Measurements from ENCODE around the gene ROPN1L. TPM values are rescaled to one million over a fixed set of nuclear protein-coding genes. Genes with fewer than 3 reads are reported as not detected.

Gene ROPN1L
- total and polyA plus RNA-seq, 7 experiments from 2014 or later: 0.32 to 2.6 (median 1.4) TPM

DNA sequence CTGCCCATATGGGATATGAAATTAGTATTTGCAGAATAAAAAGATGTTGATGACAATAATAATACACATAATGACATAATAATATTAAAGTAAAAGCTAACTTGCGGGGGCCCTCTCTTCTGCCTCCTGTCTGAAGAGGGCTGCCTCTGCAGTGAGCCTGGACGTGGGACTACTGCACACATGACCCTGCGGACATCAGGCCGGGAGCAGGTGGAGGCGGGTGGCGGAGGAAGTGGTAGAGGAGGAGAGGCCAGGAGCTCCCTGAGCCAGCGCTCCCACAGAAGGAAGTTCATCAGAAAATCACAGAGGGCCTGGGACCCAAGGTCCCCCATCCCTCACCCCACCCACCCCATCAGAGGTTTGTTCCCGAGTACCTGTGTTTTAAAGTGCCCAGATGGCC, 60.5 kb downstream of the ROPN1L start:
- H3K9me3 ChIP-seq (ENCODE audit: control insufficient read depth in 2 of 3, low read length in 3 of 3): no peaks in the 10 kb centered on the region
- Mint-ChIP-seq H3K4me3 (no peak overlapping the region), H3K36me3 (no peaks in the 10 kb centered on the region), H3K9me3 (peaks cover 0 to 2% (median 0%) of the 10 kb centered on the region in 11 donors), H3K27me3 (no peaks in the 10 kb centered on the region), H3K27ac (no peak overlapping the region), H3K4me1 (peaks cover 0 to 1% (median 0%) of the 10 kb centered on the region in 7 donors)
- no peaks in the 10 kb centered on the region for H3K36me3 ChIP-seq (ENCODE audit: control insufficient read depth in 2 of 3, insufficient read depth in 3 of 3, low read length in 3 of 3)
- DNase-seq (no peak), ATAC-seq (no peak)
- intact Hi-C loops (cut with micrococcal nuclease): no loop called here
- H3K27me3 ChIP-seq (ENCODE audit: control insufficient read depth in 2 of 2, insufficient read depth in 2 of 2, low read length in 2 of 2): no peaks in the 10 kb centered on the region
- ChIA-PET CTCF (no interaction called here), POLR2A (no interaction called here)
- no peak overlapping the region for H3K27ac ChIP-seq (ENCODE audit: low read depth, low read length)
- no peaks in the 10 kb centered on the region for H3K4me1 ChIP-seq (ENCODE audit: control insufficient read depth in 2 of 2, insufficient read depth in 2 of 2, low read length in 2 of 2)
- H3K4me3 ChIP-seq (ENCODE audit: low read length): no peak overlapping the region

DNA sequence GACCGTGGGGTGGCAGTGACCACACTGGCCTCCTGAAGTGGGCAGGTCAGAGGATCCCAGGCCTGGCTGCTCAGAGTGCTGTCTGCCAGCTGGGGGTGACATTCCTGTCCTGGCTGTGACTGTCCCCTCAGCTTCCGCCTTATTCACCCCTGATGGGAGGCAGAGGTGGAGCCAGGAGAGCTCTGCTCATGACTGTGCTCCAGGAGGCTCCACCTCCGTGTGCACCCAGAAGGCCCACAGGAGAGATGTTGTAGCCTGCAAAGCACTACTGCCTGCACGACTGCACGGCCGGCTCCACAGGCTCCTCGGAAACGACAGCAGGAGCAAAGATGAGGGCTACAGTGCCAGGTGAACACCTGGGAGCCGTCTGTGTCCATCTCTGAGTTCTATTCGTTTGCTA, 60.9 kb downstream of the ROPN1L start:
- peaks cover 0 to 1% (median 0%) of the 10 kb centered on the region in 7 donors for H3K4me1 Mint-ChIP-seq
- CTCF ChIA-PET: no interaction called here
- POLR2A ChIA-PET: no interaction called here

DNA sequence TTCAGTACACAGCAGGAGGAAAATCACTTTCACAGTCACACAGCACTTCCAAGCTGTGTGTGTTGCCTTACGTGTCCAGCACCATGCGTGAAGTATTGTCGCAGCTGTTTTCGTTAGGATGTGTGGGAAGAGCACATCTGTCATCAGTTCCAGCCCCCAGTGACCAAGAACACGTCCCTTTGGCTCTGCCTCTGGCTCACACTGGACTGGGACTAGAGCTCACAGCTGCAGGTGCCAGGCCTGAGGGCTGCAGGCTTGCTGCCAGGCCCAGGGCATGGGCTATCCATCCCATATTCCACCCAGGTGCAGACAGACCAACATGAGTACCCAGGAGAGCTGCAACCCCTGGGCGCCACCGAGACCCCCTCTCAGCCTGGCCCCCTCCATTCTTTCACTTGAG, 61.6 kb downstream of the ROPN1L start:
- H3K36me3 Mint-ChIP-seq: no peaks in the 10 kb centered on the region
- no peak overlapping the region for H3K27ac ChIP-seq (ENCODE audit: low read depth, low read length)
- H3K27ac Mint-ChIP-seq: no peak overlapping the region
- H3K4me1 Mint-ChIP-seq: peaks cover 0 to 1% (median 0%) of the 10 kb centered on the region in 7 donors
- H3K4me3 ChIP-seq (ENCODE audit: low read length): no peak overlapping the region
- H3K27me3 ChIP-seq (ENCODE audit: control insufficient read depth in 2 of 2, insufficient read depth in 2 of 2, low read length in 2 of 2): no peaks in the 10 kb centered on the region
- no peaks in the 10 kb centered on the region for H3K27me3 Mint-ChIP-seq
- CTCF ChIA-PET: no interaction called here
- peaks cover 0 to 2% (median 0%) of the 10 kb centered on the region in 11 donors for H3K9me3 Mint-ChIP-seq
- POLR2A ChIA-PET: no interaction called here
- no peaks in the 10 kb centered on the region for H3K4me1 ChIP-seq (ENCODE audit: control insufficient read depth in 2 of 2, insufficient read depth in 2 of 2, low read length in 2 of 2)
- intact Hi-C loops (cut with micrococcal nuclease): no loop called here
- H3K9me3 ChIP-seq (ENCODE audit: control insufficient read depth in 2 of 3, low read length in 3 of 3): no peaks in the 10 kb centered on the region
- ATAC-seq: no peak
- no peaks in the 10 kb centered on the region for H3K36me3 ChIP-seq (ENCODE audit: control insufficient read depth in 2 of 3, insufficient read depth in 3 of 3, low read length in 3 of 3)
- no peak overlapping the region for H3K4me3 Mint-ChIP-seq
- no peak for DNase-seq

More for the DNA sequence above, 60.9 kb downstream of the ROPN1L start:
- H3K27ac Mint-ChIP-seq: no peak overlapping the region
- no peaks in the 10 kb centered on the region for H3K4me1 ChIP-seq (ENCODE audit: control insufficient read depth in 2 of 2, insufficient read depth in 2 of 2, low read length in 2 of 2)
- no peak overlapping the region for H3K4me3 ChIP-seq (ENCODE audit: low read length)
- DNase-seq (no peak), ATAC-seq (no peak)
- H3K9me3 ChIP-seq (ENCODE audit: control insufficient read depth in 2 of 3, low read length in 3 of 3): no peaks in the 10 kb centered on the region
- H3K27me3 ChIP-seq (ENCODE audit: control insufficient read depth in 2 of 2, insufficient read depth in 2 of 2, low read length in 2 of 2): no peaks in the 10 kb centered on the region
- no peaks in the 10 kb centered on the region for H3K27me3 Mint-ChIP-seq
- no peak overlapping the region for H3K4me3 Mint-ChIP-seq
- intact Hi-C loops (cut with micrococcal nuclease): no loop called here
- H3K36me3 Mint-ChIP-seq: no peaks in the 10 kb centered on the region
- H3K27ac ChIP-seq (ENCODE audit: low read depth, low read length): no peak overlapping the region
- H3K9me3 Mint-ChIP-seq: peaks cover 0 to 2% (median 0%) of the 10 kb centered on the region in 11 donors
- no peaks in the 10 kb centered on the region for H3K36me3 ChIP-seq (ENCODE audit: control insufficient read depth in 2 of 3, insufficient read depth in 3 of 3, low read length in 3 of 3)

DNA sequence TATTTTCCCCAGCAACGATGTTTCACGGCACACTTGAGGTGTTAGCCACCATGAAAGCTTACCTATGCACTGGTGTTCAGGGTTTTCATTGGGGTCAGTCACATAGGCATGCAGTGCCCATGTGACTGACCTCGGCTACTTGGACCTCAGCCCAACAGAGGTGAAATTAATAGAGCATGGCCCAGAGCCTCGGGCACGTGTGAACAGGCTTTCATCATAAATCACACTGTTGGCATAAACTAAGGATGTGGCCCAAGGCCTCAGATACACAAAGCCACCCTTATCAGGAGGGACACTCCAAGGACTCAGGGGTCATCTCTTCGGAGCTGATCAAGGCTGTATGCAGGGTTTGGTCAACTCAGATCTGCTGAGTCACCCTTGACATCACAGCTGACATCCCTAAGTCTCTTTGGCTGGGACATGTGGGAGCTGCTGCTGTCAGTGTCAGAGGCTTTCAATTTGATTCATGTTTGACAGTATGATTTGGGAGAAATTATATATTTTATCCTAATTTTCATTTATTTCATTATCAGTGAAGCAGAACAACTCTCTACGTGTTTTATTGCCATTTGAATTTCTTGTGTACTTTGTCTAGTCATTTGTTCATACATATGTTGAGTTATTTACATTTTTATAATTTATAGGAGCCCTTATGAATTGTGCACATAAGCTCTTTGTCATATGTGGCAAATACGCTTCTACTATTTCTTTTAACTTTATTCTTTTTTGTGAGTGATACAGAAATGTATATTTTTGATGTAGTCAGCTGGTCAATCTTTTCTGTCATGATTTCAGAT, 62.5 kb downstream of the ROPN1L start:
- no peaks in the 10 kb centered on the region for H3K27me3 ChIP-seq (ENCODE audit: control insufficient read depth in 2 of 2, insufficient read depth in 2 of 2, low read length in 2 of 2)
- H3K4me3 ChIP-seq (ENCODE audit: low read length): no peak overlapping the region
- no peaks in the 10 kb centered on the region for H3K9me3 ChIP-seq (ENCODE audit: control insufficient read depth in 2 of 3, low read length in 3 of 3)
- no peaks in the 10 kb centered on the region for H3K36me3 ChIP-seq (ENCODE audit: control insufficient read depth in 2 of 3, insufficient read depth in 3 of 3, low read length in 3 of 3)
- no peaks in the 10 kb centered on the region for H3K4me1 ChIP-seq (ENCODE audit: control insufficient read depth in 2 of 2, insufficient read depth in 2 of 2, low read length in 2 of 2)
- intact Hi-C loops (cut with micrococcal nuclease): no loop called here
- H3K27ac ChIP-seq (ENCODE audit: low read depth, low read length): no peak overlapping the region
- no peak overlapping the region for H3K27ac Mint-ChIP-seq
- H3K4me1 Mint-ChIP-seq: peaks cover 0 to 1% (median 0%) of the 10 kb centered on the region in 7 donors
- no peak for DNase-seq
- no peak overlapping the region for H3K4me3 Mint-ChIP-seq
- CTCF ChIA-PET: no interaction called here
- H3K36me3 Mint-ChIP-seq: no peaks in the 10 kb centered on the region
- POLR2A ChIA-PET: no interaction called here
- peak; percentile 46 for ATAC-seq
- no peaks in the 10 kb centered on the region for H3K9me3 Mint-ChIP-seq
- H3K27me3 Mint-ChIP-seq: no peaks in the 10 kb centered on the region

DNA sequence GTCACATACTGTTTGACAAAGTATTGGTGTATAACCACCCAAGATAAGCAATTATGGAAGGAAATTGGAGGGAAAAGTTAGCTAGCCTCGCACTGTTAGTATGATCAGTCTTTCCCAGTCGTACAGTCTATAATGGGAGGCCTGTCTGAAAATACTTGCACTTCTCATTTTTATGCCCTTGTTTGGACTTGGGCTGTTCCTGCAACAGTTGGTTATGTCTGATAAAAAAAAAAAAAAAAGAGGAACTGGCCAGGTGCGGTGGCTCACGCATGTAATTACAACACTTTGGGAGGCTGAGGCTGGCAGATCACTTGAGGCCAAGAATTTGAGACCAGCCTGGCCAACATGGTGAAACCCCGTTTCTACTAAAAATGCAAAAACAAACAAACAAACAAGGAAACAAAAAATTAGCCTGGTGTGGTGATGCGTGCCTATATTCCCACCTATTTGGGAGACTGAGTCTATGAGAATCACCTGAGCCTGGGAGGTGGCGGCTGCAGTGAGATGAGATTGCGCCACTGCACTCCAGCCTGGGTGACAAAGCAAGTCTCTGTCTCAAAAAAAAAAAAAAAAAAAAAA, 63.9 kb downstream of the ROPN1L start:
- H3K4me1 ChIP-seq (ENCODE audit: control insufficient read depth in 2 of 2, insufficient read depth in 2 of 2, low read length in 2 of 2): no peaks in the 10 kb centered on the region
- H3K27me3 ChIP-seq (ENCODE audit: control insufficient read depth in 2 of 2, insufficient read depth in 2 of 2, low read length in 2 of 2): no peaks in the 10 kb centered on the region
- ChIA-PET POLR2A (no interaction called here), CTCF (no interaction called here)
- no peak for DNase-seq
- peak; percentile 78 for ATAC-seq
- H3K36me3 ChIP-seq (ENCODE audit: control insufficient read depth in 2 of 3, insufficient read depth in 3 of 3, low read length in 3 of 3): no peaks in the 10 kb centered on the region
- H3K4me1 Mint-ChIP-seq: peaks cover 0 to 1% (median 0%) of the 10 kb centered on the region in 7 donors
- no peak overlapping the region for H3K4me3 Mint-ChIP-seq
- H3K9me3 Mint-ChIP-seq: peaks cover 0 to 2% (median 0%) of the 10 kb centered on the region in 11 donors
- no peak overlapping the region for H3K4me3 ChIP-seq (ENCODE audit: low read length)
- no peak overlapping the region for H3K27ac Mint-ChIP-seq
- no peak overlapping the region for H3K27ac ChIP-seq (ENCODE audit: low read depth, low read length)
- no peaks in the 10 kb centered on the region for H3K36me3 Mint-ChIP-seq
- H3K9me3 ChIP-seq (ENCODE audit: control insufficient read depth in 2 of 3, low read length in 3 of 3): no peaks in the 10 kb centered on the region
- no peaks in the 10 kb centered on the region for H3K27me3 Mint-ChIP-seq
- intact Hi-C loops (cut with micrococcal nuclease): no loop called here

DNA sequence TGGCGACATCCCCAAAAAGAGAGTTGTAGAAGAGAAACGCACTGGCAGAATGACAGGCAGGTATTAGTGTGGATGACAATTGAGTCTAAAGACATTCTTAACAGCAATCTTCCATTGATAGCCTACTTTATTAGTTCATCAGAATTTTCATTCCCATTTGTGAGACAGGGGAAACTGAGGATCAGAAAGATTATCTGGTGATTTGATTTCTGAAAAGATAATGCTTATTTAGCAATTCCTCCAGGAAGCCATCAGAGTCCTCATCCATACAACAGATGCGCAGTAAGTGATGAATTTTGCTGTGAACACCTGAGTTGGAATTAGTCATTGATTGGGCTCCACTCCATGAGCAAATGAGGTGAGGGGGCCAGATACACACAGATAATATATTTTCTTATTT, 64.9 kb downstream of the ROPN1L start:
- intact Hi-C loops (cut with micrococcal nuclease): no loop called here
- Mint-ChIP-seq H3K27ac (no peak overlapping the region), H3K4me3 (no peak overlapping the region), H3K27me3 (no peaks in the 10 kb centered on the region), H3K36me3 (no peaks in the 10 kb centered on the region), H3K9me3 (peaks cover 0 to 2% (median 0%) of the 10 kb centered on the region in 11 donors), H3K4me1 (peaks cover 0 to 1% (median 0%) of the 10 kb centered on the region in 7 donors)
- CTCF ChIA-PET: no interaction called here
- H3K9me3 ChIP-seq (ENCODE audit: control insufficient read depth in 2 of 3, low read length in 3 of 3): no peaks in the 10 kb centered on the region
- POLR2A ChIA-PET: no interaction called here
- no peak overlapping the region for H3K4me3 ChIP-seq (ENCODE audit: low read length)
- no peaks in the 10 kb centered on the region for H3K36me3 ChIP-seq (ENCODE audit: control insufficient read depth in 2 of 3, insufficient read depth in 3 of 3, low read length in 3 of 3)
- DNase-seq (no peak), ATAC-seq (no peak)
- no peaks in the 10 kb centered on the region for H3K4me1 ChIP-seq (ENCODE audit: control insufficient read depth in 2 of 2, insufficient read depth in 2 of 2, low read length in 2 of 2)
- no peak overlapping the region for H3K27ac ChIP-seq (ENCODE audit: low read depth, low read length)
- H3K27me3 ChIP-seq (ENCODE audit: control insufficient read depth in 2 of 2, insufficient read depth in 2 of 2, low read length in 2 of 2): no peaks in the 10 kb centered on the region

DNA sequence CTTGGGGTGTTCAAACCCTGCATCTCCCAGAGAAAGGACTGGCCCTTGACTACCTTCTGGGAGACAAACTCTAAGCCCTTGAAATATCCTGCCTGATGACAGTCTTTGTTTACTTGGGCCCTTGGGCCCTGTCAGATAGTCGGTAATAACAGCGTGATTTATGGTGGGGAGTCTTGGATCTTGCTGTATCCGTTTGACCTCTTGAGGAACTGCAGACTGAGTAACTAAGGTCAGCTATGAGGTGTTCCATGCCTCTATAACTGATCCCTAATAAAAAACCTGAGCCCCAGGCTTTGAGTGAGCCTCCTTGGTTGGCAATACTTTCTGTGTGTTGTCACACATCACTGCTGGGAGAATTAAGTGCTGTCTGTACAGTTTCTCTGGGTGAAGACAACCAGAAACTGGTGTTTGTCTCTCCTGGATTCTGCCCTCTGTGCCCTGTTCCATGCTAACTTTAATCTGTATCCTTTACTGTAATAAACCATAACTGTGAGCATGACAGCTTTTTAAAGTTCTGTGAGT, 66.0 kb downstream of the ROPN1L start:
- H3K36me3 ChIP-seq (ENCODE audit: control insufficient read depth in 2 of 3, insufficient read depth in 3 of 3, low read length in 3 of 3): no peaks in the 10 kb centered on the region
- peaks cover 0 to 1% (median 0%) of the 10 kb centered on the region in 7 donors for H3K4me1 Mint-ChIP-seq
- H3K9me3 ChIP-seq (ENCODE audit: control insufficient read depth in 2 of 3, low read length in 3 of 3): no peaks in the 10 kb centered on the region
- H3K36me3 Mint-ChIP-seq: no peaks in the 10 kb centered on the region
- H3K4me3 ChIP-seq (ENCODE audit: low read length): no peak overlapping the region
- no peak overlapping the region for H3K4me3 Mint-ChIP-seq
- no peak overlapping the region for H3K27ac Mint-ChIP-seq
- no peak overlapping the region for H3K27ac ChIP-seq (ENCODE audit: low read depth, low read length)
- peaks cover 0 to 2% (median 0%) of the 10 kb centered on the region in 11 donors for H3K9me3 Mint-ChIP-seq
- ChIA-PET POLR2A (no interaction called here), CTCF (no interaction called here)
- intact Hi-C loops (cut with micrococcal nuclease): no loop called here
- H3K4me1 ChIP-seq (ENCODE audit: control insufficient read depth in 2 of 2, insufficient read depth in 2 of 2, low read length in 2 of 2): no peaks in the 10 kb centered on the region
- no peaks in the 10 kb centered on the region for H3K27me3 ChIP-seq (ENCODE audit: control insufficient read depth in 2 of 2, insufficient read depth in 2 of 2, low read length in 2 of 2)
- no peaks in the 10 kb centered on the region for H3K27me3 Mint-ChIP-seq
- no peak for ATAC-seq
- DNase-seq: no peak
